Activated gamma-delta T cell (primary cell): Measurements from ENCODE around the gene IGF2.

ENCODE experiments used
- DNase-seq: peaks from one replicate; lab custom pipeline; 2025; lab: John Stamatoyannopoulos, UW

The IGF2 gene

GRCh38 chr11:2122907-2123627 is 16.1 kb downstream of the IGF2 start:
- no peak for DNase-seq

DNA sequence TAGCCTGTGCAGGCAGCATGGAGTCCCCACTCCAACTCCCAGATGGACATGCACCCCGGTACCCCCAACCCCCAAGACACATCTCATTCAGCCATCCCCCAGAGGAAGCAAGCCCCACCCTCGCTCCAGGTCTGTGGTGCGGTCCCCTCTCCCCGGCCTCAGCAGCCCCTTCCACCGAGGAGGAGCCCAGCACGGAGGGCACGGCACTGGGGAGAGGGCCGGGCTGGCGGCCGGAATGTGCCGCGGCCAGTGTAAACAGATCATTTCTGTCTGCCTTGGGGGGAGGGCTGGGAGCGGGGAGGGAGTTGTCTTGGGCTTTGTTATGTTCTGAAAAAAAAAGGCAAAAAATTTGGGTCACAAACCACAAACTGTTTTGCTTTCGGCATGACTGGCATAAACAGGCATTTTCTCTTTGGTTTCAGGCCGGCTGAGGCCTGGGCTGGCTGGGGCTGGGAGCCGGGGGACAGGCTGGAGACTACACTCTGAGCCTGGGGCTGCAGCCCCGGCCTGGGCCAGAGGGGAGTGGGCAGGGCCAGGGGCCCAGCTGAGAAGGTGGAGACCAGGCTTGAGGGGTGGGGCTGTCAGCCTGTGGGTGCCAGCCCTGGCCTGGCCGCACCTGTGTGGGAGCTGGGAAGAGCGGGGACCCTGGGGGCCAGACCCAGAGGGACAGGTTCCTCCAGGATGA is 16.8 kb downstream of the IGF2 start:
- no peak for DNase-seq

GRCh38 chr11:2121227-2122130 is 17.7 kb downstream of the IGF2 start:
- DNase-seq: no peak

DNA sequence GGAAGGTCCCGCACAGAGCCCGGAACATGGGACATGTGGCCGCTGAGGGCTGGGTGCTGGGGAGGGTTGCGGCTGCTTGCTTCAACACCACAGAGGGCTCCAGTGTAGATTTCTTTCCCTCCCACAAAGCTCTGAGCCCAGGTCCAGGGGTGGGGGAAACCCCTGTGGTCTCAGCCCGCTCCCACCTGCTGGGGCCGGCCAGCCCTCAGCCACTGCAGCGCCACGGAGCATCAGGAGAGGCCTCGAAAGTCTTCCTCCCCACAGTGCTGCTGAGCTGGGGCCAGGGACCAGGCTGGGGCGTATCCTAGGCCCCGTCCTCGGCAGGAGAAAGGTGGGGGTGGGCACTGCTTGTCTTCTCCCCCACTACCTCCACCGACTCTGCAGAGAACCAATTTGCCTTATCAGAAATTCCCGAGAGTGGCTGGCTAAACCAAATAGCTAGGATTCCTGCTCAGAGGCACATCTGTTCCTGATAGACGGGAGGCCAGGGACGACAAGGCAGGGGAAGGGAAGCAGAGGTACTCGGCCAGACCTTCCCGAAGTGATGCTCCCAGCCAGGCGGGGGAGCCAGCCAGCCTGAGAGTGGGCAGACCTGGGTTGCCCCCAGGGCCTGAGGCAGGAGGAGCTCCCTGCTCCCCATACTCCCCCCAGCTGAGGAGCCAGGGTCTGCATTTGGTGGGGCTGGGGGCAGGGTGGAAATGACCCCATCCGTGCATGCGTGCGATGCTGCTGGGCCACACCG is 18.7 kb downstream of the IGF2 start:
- DNase-seq: no peak

GRCh38 chr11:2118677-2119076 is 20.5 kb downstream of the IGF2 start:
- no peak for DNase-seq

DNA sequence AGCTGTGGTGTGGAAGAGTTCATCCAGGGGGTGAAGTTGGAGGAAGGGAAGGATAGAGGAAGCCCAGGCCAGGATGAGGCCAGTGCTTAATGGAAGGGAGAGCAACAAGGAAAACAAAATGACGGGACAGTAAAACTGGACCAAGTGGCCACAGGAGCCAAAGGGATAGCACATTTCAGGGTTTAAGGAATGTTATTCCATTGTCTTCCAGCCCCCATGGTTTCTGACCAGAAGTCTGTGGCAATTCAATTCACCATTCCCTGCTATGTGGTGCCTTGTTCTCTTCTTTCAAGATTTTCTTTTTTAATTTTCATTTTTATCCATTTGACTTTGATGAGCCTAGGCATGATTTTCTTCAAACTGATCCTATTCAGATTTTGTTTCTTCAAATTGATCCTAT is 22.5 kb downstream of the IGF2 start:
- DNase-seq: no peak

- DNase-seq: no peak
Observed at GRCh38 chr11:2115308-2115707, 23.9 kb downstream of the IGF2 start.

- DNase-seq: no peak
Observed at GRCh38 chr11:2114430-2115241, 24.6 kb downstream of the IGF2 start.

- DNase-seq: no peak
Observed at GRCh38 chr11:2113776-2114175, 25.4 kb downstream of the IGF2 start.

- DNase-seq: no peak
Observed at GRCh38 chr11:2110521-2110920, 28.7 kb downstream of the IGF2 start.

GRCh38 chr11:2109541-2110019 is 29.6 kb downstream of the IGF2 start:
- DNase-seq: no peak

DNA sequence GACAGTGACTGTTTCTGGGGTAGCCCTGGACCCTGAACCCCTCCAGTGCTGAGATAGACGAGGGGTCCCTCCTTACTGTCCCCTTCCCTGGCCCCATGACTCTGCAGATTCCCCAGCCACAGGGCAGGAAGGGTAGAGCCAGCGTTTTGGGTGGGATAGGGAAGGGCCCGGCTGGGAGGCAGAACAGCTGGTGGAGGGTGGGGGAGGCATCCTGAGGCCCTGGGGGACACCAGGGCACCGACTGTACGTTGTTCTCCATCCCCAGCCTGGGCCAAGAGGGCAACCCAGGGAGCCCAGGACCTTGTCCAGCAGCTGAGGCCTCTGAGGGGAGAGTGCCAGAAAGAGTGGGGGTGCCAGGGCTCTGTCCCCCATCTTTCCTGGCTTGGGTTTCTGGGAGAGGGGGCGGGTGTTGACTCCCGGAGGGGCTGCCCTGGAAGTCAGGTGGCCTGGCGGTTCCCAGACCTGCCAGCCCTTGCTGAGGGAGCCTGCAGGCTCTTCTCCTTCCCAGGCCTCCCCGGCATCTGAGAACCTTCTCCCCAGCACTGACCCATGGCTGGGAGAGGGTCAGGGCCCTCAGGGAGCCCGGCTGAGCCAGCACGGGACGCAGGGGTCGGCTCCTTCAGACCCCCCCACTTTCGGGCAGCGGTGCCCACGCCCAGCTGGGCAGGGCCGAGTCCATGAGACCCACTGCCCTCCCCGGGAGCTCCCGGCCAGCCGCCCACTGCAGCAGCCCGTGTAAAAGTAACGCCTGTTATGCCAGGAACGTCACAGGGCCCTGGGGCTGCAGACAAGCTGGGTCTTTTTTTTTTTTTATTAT is 30.3 kb downstream of the IGF2 start:
- DNase-seq: no peak

DNA sequence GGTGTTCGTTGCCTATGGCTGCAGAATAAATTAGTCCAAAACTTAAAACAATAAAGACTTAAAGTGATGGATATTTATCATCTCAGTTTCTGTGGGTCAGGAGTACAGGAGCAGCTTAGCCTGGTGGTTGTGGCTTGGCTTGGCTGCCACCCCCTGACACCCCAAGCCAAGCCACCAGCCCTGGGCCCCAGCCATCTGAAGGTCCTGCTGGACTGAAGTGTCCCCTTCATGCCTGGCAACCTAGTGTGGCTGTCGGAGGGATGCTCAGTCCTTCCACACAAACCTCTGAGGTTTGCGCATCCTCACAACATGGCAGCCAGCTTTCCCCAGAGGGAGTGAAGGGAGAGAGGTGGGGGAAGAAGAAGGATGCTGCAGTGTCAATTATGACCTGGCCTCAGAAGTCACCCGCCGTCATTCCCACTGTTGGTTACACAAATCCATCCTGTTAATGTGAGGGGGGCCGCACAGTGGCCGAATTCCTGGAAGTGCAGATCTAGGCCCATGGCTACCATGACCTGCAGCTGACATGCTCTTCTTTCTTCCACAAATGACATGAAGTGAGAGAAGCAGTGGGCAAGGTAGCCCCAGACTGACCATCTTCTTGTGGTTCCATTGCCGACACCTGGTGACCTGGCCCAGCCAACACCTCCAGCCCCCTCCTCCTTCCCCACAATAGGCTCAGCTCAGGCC is 31.1 kb downstream of the IGF2 start:
- DNase-seq: no peak

DNA sequence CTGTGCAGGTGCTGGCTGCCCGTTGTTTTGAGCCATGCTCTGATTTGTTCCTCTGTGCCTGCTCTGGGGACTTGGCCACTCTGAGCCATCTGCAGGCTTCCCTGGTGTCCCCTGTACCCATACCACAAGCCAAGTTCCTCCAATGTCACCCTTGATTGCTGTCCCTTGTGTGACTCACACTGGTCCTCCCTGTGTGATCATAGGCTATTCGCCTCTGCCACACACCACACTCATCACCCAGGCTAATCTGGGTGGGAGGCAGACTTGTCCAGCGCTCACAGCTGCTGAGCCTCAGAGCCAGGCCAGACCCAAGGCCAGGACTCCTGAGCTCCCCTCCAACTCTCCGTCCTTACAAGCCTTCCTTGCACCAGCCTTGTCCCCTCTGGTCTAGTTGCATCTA is 31.7 kb downstream of the IGF2 start:
- DNase-seq: no peak

DNA sequence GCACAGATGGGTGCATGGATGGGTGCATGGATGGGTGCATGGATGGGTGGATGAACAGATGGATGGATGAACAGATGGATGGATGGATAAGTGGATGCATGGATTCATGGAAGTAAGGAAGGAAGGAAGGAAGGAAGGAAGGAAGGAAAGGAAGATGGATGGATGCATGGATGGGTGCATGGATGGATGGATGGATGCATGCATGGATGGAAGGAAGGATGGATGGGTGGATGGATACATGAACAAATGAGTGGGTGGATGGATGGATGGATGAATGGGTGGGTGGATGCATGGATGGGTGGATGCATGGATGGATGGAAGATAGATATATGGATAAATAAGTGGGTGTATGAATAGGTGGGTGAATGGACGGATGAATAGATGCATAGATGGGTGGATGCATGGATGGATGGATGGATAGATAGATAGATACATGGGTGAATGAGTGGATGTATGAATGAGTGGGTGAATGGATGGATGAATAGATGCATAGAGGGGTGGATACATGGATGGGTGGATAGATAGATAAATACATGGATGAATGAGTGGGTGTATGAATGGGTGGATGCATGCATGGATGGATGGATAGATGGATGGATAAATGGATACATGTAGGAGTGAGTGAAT is 32.5 kb downstream of the IGF2 start:
- DNase-seq: no peak

DNA sequence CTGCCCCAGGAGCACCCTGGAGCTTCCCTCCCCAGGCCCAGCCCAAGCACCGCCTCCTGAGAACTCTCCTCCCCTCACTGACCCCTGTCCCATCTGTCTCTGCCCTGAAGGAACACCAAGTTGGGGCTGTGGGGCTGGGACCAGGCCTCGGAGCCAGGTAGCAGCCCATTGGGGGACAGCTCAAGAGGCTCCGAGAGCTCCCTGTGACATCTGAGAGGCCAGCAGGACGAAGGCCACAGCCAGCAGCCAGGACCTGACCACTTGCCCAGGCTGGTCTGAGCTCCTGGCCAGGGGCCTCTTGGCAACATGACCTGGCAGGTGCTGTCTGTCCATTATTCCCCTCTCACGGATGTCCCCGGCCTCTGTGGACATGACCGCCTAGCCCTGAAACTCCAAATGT is 33.7 kb downstream of the IGF2 start:
- no peak for DNase-seq

- DNase-seq: no peak
Observed at GRCh38 chr11:2104524-2105440, 34.4 kb downstream of the IGF2 start.
